IMR-90 (cell line): ENCODE measurements around the gene HMCES. TPM values are rescaled to one million over a fixed set of nuclear protein-coding genes. Genes with fewer than 3 reads are reported as not detected.

Experiments
- ATAC-seq: fragments of 200-7000 bp; cut with Tn5 transposase; 2 replicates; pipeline ENCODE4 v1.9.1; 2020; ENCODE audit warnings: low read depth, mild to moderate bottlenecking, moderate library complexity
- BruUV-seq: library from RNA; stranded (reverse); fragments of 400-500 nt; replicated peaks from 2 replicates; lab custom pipeline; 2021; lab: Mats Ljungman, UMichigan
- CTCF ChIA-PET: fragments of 300-600 bp; formaldehyde crosslinking; extraction: SDS; loops from one replicate; lab custom pipeline; 2021; ENCODE audit warnings: antibody characterized with exemption; lab: Yijun Ruan, JAX
- POLR2A ChIA-PET: fragments of 300-600 bp; sonication (Branson Sonifier 250); formaldehyde crosslinking; loops from one replicate; lab custom pipeline; 2022; ENCODE audit warnings: antibody characterized with exemption; ENCODE audit not compliant: unreplicated experiment; lab: Charles Lee
- DNase-seq: peaks from one replicate; pipeline ENCODE4 v3.0.0; 2013
- H2AFZ ChIP-seq: replicated peaks from 2 replicates; pipeline ENCODE3; 2013; ENCODE audit warnings: low read length, mild to moderate bottlenecking; ENCODE audit not compliant: poor library complexity
- H2AK5ac ChIP-seq: 2 replicates; pipeline ENCODE4 v1.6.1; 2013; ENCODE audit warnings: low read depth, low read length, inconsistent platforms
- H2AK9ac ChIP-seq: replicated peaks from 2 replicates; pipeline ENCODE3; 2013; ENCODE audit warnings: mild to moderate bottlenecking, low read depth, low read length, moderate library complexity; ENCODE audit not compliant: poor library complexity
- H2BK120ac ChIP-seq: 2 replicates; pipeline ENCODE4 v1.6.1; 2013; ENCODE audit warnings: low read depth, low read length, inconsistent platforms
- H2BK15ac ChIP-seq: 3 replicates; pipeline ENCODE4 v1.6.1; 2013; ENCODE audit warnings: low read depth, low read length, inconsistent platforms
- H2BK20ac ChIP-seq: 2 replicates; pipeline ENCODE4 v1.6.1; 2013; ENCODE audit warnings: low read depth, mild to moderate bottlenecking, inconsistent platforms, low read length, moderate library complexity
- H2BK5ac ChIP-seq: 2 replicates; pipeline ENCODE4 v1.6.1; 2013; ENCODE audit warnings: mild to moderate bottlenecking, low read depth, low read length, inconsistent platforms; ENCODE audit not compliant: poor library complexity, severe bottlenecking
- H3K14ac ChIP-seq: replicated peaks from 2 replicates; pipeline ENCODE4 v1.6.1; 2013; ENCODE audit warnings: low read depth, low read length, inconsistent platforms
- H3K18ac ChIP-seq: 2 replicates; pipeline ENCODE4 v1.6.1; 2013; ENCODE audit warnings: low read depth, low read length, control low read depth
- H3K23ac ChIP-seq: 2 replicates; pipeline ENCODE4 v1.6.1; 2013; ENCODE audit warnings: low read depth, low read length, inconsistent platforms
- H3K27ac ChIP-seq: 2 replicates; pipeline ENCODE4 v1.5.1; 2013; ENCODE audit warnings: mild to moderate bottlenecking, control low read depth, low read length; ENCODE audit not compliant: insufficient read depth
- H3K27me3 ChIP-seq: 2 replicates; pipeline ENCODE4 v1.6.1; 2013; ENCODE audit warnings: low read length; ENCODE audit not compliant: control insufficient read depth, insufficient read depth
- H3K36me3 ChIP-seq: 2 replicates; pipeline ENCODE4 v1.6.1; 2013; ENCODE audit warnings: low read length, mixed read lengths; ENCODE audit not compliant: control insufficient read depth, insufficient read depth
- H3K4ac ChIP-seq: 2 replicates; pipeline ENCODE4 v1.6.1; 2013; ENCODE audit warnings: low read depth, low read length, inconsistent platforms
- H3K4me1 ChIP-seq: 2 replicates; pipeline ENCODE4 v1.6.1; 2013; ENCODE audit warnings: low read length, mixed read lengths; ENCODE audit not compliant: control insufficient read depth, insufficient read depth
- H3K4me2 ChIP-seq: 2 replicates; pipeline ENCODE4 v1.6.1; 2013; ENCODE audit warnings: low read depth, mild to moderate bottlenecking, control low read depth, low read length, moderate library complexity
- H3K4me3 ChIP-seq: 2 replicates; pipeline ENCODE4 v1.5.1; 2013; ENCODE audit warnings: low read depth, mild to moderate bottlenecking, control low read depth, low read length, moderate library complexity; ENCODE audit not compliant: insufficient read depth
- H3K56ac ChIP-seq: 2 replicates; pipeline ENCODE4 v1.6.1; 2013; ENCODE audit warnings: low read length, inconsistent platforms; ENCODE audit not compliant: insufficient read depth; ENCODE audit errors: extremely low read depth
- H3K79me1 ChIP-seq, 2 experiments: 2 replicates each; pipeline ENCODE4 v1.6.1; 2013; ENCODE audit warnings: low read length in 2 of 2, inconsistent platforms in 1 of 2, low read depth in 1 of 2
- H3K9ac ChIP-seq: 2 replicates; pipeline ENCODE4 v1.6.1; 2013; ENCODE audit warnings: low read depth, low read length, control low read depth
- H3K9me1 ChIP-seq: 2 replicates; pipeline ENCODE4 v1.6.1; 2013; ENCODE audit warnings: low read length, inconsistent platforms; ENCODE audit not compliant: insufficient read depth
- H3K9me3 ChIP-seq: 2 replicates; pipeline ENCODE4 v1.6.1; 2013; ENCODE audit warnings: low read length; ENCODE audit not compliant: control insufficient read depth, insufficient read depth
- H4K20me1 ChIP-seq: 2 replicates; pipeline ENCODE4 v1.6.1; 2013; ENCODE audit warnings: low read length, inconsistent platforms; ENCODE audit not compliant: insufficient read depth
- H4K5ac ChIP-seq: 2 replicates; pipeline ENCODE4 v1.6.1; 2013; ENCODE audit warnings: mild to moderate bottlenecking, low read depth, low read length, control low read depth
- H4K8ac ChIP-seq, 2 experiments: 2 replicates each; pipeline ENCODE4 v1.6.1; 2013; ENCODE audit warnings: low read depth in 2 of 2, low read length in 2 of 2, control low read depth in 1 of 2, inconsistent platforms in 1 of 2
- H4K91ac ChIP-seq: 2 replicates; pipeline ENCODE4 v1.6.1; 2013; ENCODE audit warnings: low read depth, low read length, inconsistent platforms; ENCODE audit not compliant: insufficient read depth
- FOS ChIP-seq: fragments of 150-350 bp; IDR thresholded peaks from 2 replicates; pipeline ENCODE4 v1.6.1; 2016; ENCODE audit warnings: low read depth, low read length
- MAZ ChIP-seq: IDR thresholded peaks from 2 replicates; pipeline ENCODE4 v1.6.1; 2012; ENCODE audit warnings: low read depth, mild to moderate bottlenecking, low read length, improper control_type of control experiment, moderate library complexity, borderline replicate concordance
- RCOR1 ChIP-seq: IDR thresholded peaks from 2 replicates; pipeline ENCODE4 v1.6.1; 2012; ENCODE audit warnings: mild to moderate bottlenecking, low read length, improper control_type of control experiment; ENCODE audit not compliant: insufficient replicate concordance
- WGBS, 2 experiments: methylation state at CpG; one replicate each; pipeline versions ENCODE4 v1.1.5 to v1.1.7; 2013; ENCODE audit warnings: missing lambda C conversion rate in 2 of 2; ENCODE audit not compliant: insufficient read length in 1 of 2; ENCODE audit errors: extremely low coverage in 2 of 2; 5-methylcytosine and 5-hydroxymethylcytosine counted together
- dilution Hi-C: fragments of 300-500 bp; cut with HindIII; formaldehyde crosslinking; loops from one replicate; pipeline ENCODE4 v1.14.3; 2018; ENCODE audit warnings: low sequenced_read_pairs; ENCODE audit not compliant: unreplicated experiment
- in situ Hi-C: fragments of 300-500 bp; cut with MboI; formaldehyde crosslinking; loops from 3 replicates; pipeline ENCODE4 v1.14.3; 2019; ENCODE audit warnings: low sequenced_read_pairs, inconsistent platforms, mixed read lengths
- intact Hi-C: fragments of 100-400 bp; cut with micrococcal nuclease; formaldehyde crosslinking; loops from 2 replicates; pipeline ENCODE4 v1.10.0; 2022
- polyA plus RNA-seq, 3 experiments: library from polyadenylated mRNA; depleted of rRNA; stranded (reverse); fragments of >200 nt; gene quantifications; 2 replicates each; pipeline ENCODE4 v1.2.3, GENCODE V29; 2012; ENCODE audit warnings: low replicate concordance in 1 of 3
- total RNA-seq: library from RNA; depleted of rRNA; stranded (reverse); fragments of >200 nt; gene quantifications from 2 replicates; pipeline ENCODE4 v1.2.3, GENCODE V29; 2012

The HMCES gene
- total and polyA plus RNA-seq, 2 of the 4 experiments (the other 2 are of a cell fraction), result 26.0 to 30.5 TPM

DNA sequence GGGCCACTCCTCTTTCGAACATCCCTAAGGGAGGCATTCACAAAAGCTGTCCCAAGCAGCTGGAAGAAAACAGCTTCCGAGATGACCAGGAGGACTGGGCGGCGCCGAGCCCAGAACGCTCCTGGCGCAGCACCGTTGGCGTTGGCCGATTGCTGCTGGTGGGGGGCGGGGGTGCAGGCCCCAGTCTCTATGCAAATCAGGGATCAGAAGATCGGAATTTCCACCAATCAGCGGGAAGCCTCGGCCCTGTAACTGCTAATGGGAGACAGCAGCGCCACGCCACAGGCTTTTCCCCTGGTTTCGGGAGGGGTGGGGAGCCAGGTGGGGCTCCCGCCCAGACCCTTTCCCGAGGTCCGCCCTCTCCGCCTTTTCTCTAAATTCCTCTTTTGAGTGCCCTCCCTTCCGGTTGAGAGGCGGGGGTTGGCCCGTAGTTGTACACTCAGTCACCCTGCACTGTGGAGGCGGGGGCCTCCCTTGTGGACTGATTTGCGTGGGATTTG, 27.0 kb downstream of the HMCES start:
- Histone ChIP-seq H2AK9ac (peak overlapping the region; percentile 60), H3K4ac (peak overlapping the region; percentile 76), H2BK15ac (peak overlapping the region; percentile 45; the same call in 1 of the 3 replicates), H3K27me3 (no peaks in the 10 kb centered on the region), H2BK5ac (peak overlapping the region; percentile 62), H3K4me2 (peak overlapping the region; percentile 64), H3K18ac (peak overlapping the region; percentile 59; the same call in 1 of the 2 replicates), H3K9me1 (peaks cover 11% of the 10 kb centered on the region), H2BK120ac (peak overlapping the region; percentile 51), H4K20me1 (no peaks in the 10 kb centered on the region; the same call in 1 of the 2 replicates), H3K4me1 (peaks cover 12% of the 10 kb centered on the region), H3K79me1 (no peaks in the 10 kb centered on the region), H4K5ac (peak overlapping the region; percentile 78; the same call in 1 of the 2 replicates), H3K23ac (peak overlapping the region; percentile 58), H3K27ac (peak overlapping the region; percentile 42), H3K9ac (peak overlapping the region; percentile 49; the same call in 1 of the 2 replicates), H4K91ac (peak overlapping the region; percentile 70), H4K8ac (peak overlapping the region; percentile 27 to 95), H3K9me3 (no peaks in the 10 kb centered on the region), H2AK5ac (peak overlapping the region; percentile 76; the same call in 1 of the 2 replicates), H3K14ac (peak overlapping the region; percentile 81), H3K56ac (peak overlapping the region; percentile 50; the same call in 1 of the 2 replicates), H3K36me3 (peaks cover 5% of the 10 kb centered on the region; the same call in 1 of the 2 replicates), H2BK20ac (peak overlapping the region; percentile 38; the same call in 1 of the 2 replicates), H2AFZ (peak overlapping the region; percentile 93), H3K4me3 (peak overlapping the region; percentile 11; the same call in 1 of the 2 replicates)
- in situ Hi-C loops, result no loop called here
- DNase-seq, result peak; percentile 83
- intact Hi-C loops, result no loop called here
- no peak for TF ChIP-seq RCOR1
- no peak for TF ChIP-seq FOS
- peak; percentile 14; the same call in 1 of the 2 replicates for TF ChIP-seq MAZ
- ChIA-PET POLR2A (no interaction called here), CTCF (no interaction called here)
- BruUV-seq, result no TSS peak
- WGBS, 2 experiments, result 15% methylated on average over 10 of the region's 26 CpGs; no CpG with 5 or more reads in 1 of the 2 experiments
- peak; percentile 78 for ATAC-seq
- dilution Hi-C loops, result no loop called here
